COLO668 (cell line): ENCODE measurements around the gene ZSWIM1.
"Not testable (repeated sequence)": the region's sequence is repeated elsewhere in the genome, so short reads cannot be mapped to it uniquely, and the experiment has no call there.

Source experiments
- DNase-seq: peaks from one replicate; lab custom pipeline; 2025; ENCODE audit not compliant: unreplicated experiment; lab: John Stamatoyannopoulos, UW

Gene ZSWIM1

DNA sequence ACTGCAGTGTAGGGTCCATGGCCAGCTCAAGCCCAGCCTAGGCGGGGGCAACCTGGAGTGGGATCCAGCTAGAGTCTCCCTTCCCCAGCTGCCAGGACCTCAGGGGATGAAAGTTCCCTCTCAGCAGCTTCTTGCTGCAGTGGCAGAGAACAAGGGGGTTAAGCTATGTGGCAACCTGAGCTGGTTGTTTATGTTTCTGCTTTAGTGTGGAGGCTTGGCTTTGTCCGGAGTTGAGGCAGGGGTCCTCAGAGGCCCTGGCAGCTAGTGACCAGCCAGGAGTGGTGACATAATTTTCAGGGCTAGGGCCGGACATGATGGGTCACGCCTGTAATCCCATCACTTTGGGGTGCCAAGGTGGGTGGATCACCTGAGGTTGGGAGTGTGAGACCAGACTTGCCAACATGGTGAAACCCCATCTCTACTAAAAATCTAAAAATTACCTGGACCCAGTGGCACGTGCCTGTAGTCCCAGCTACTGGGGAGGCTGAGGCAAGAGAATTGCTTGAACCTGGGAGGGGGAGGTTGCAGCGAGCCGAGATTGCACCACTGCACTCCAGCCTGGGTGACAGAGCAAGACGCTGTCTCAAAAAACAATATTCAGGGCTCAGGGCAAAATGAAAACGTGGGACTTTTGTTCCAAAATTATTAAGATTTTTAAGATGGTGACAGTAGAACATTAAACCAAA lies 44.9 kb downstream of the ZSWIM1 start:
- no peak for DNase-seq

DNA sequence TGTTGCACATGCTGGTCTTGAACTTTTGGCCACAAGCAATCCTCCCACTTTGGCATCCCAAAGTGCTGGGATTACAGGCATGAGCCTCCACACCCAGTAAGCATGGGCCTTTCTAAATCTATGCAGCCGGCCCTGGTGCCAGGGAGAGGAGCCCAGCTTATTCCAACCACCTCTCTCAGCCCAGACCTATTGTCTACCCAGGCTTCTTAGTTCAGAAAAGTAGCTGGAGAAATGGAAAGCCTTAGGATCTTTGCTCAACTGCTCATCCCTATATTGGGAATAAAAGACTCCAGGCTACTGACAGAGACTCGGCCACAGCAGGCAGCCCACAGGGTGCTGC lies 45.7 kb downstream of the ZSWIM1 start:
- no peak for DNase-seq

DNA sequence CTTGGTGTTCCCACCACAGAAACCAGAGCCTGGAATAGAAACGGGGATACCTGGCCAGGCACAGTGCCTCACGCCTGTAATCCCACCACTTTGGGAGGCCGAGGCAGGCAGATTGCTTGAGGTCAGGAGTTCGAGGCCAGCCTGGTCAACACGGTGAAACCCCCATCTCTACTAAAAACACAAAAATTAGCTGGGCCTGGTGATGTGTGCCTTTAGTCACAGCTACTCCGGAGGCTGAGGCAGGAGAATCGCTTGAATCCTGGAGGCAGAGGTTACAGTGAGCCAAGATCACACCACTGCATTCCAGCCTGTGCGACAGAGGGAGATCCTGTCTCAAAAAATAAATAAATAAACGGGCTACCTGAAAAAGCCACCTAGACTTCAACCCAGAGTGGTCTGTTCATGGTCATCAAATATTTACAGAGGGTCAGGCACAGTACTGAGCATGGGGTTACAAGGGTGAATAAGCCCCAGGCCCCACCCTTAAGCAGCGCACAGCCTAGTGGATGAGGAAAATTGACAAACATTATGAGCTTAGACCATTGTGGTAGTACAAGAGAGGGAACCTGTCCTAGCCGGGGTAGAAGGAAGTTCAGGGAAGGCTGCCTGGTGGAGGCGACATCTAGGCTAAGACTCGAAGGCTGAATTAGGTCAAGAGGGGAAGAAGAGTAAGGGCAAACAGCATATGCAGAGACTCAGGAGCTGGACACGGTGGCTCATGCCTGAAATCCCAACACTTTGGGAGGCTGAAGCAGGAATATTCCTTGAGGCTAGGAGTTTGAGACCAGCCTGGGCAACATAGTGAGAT lies 46.2 kb downstream of the ZSWIM1 start:
- no peak for DNase-seq

DNA sequence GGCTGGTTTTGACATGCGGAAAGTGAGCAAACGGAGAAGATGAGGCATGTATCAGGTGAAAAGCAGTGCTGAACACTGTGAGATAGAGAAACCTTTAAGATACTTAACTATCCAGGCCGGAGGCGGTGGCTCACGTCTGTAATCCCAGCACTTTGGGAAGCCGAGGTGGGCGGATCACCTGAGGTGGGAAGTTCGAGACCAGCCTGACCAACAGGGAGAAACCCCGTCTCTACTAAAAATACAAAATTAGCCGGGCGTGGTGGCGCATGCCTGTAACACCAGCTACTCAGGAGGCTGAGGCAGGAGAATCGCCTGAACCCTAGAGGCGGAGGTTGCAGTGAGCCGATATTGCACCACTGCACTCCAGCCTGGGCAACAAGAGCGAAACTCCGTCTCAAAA lies 50.7 kb downstream of the ZSWIM1 start:
- not testable (repeated sequence) for DNase-seq

DNA sequence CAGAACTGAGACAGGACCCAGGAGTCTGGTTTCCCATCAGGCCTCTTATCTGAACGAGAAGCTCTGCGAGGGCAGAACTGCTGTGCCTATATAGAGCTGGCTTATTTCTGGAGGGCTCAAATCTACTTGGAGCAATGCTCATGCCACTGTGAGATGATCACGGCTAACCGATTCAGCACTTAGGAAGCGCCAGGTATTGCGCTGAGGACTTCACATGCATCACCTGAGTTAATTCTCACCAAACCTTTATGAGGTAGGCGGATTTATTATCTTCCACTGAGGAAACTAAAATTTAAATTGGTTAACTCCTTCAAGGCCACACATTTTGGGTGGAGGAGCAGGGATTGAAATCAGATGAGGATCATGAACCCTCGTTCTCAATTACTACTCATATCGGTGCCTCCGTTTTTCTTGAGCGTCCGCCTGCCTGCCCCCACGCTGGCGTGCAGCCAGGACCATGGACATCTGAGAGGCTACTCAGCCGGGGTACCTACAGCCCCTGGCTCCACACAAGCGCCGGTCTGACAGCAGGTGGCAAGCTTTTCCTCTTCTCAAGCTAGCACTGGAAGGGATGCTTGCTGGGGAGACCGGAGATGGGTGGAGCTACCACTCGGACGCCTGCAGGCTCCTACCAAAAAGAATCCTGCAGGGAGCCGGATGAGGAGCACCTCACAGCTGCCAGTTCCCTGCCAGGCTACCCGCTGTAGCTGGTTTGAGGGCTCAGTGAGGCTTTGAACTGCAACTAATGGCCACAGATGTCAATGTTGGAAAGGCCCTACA lies 52.4 kb downstream of the ZSWIM1 start:
- peak; percentile 90 for DNase-seq

DNA sequence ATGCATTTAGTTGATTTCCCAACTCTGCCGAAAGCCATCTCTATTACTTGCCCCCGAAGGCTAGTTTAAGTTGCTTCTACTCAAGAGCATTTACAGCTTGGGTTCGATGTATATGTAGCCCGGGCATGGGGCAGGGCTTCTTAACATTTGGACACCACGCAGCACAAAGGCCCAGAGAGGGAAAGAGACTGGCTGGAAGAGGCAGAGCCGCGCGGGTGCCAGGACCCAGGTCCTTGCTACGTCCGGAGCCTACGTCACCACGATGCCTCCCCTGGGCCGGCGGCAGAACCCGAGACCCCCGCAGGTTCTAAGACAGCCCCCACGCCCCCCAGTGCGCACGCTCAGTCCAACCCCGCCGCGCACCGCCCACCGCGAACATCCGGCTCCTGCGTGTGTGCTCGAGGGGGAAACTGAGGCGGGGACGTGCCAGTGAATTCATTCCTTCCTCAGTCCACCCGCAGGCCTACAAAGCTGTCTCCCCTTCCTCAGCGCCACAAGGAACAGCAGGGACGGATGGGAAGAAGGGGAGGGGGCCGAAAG lies 53.1 kb downstream of the ZSWIM1 start:
- DNase-seq = peak; percentile 62
